ENCODE data around the gene TRIM9. TPM values are rescaled to one million over a fixed set of nuclear protein-coding genes. Genes with fewer than 3 reads are reported as not detected.

The TRIM9 gene
- total RNA-seq, 2 donors from 2014 or later: 0.78 to 9.2 TPM

- Histone ChIP-seq H3K9me3 (no peaks in the 10 kb centered on the region), H3K36me3 (replicated peaks in 1 of 2; ENCODE audit: insufficient read depth in 1 of 2, low read depth in 2 of 2) (no peaks in the 10 kb centered on the region), H3K4me1 (no peaks in the 10 kb centered on the region), H3K4me3 (no peak overlapping the region), H3K27ac (no peak overlapping the region), H3K27me3 (no peaks in the 10 kb centered on the region)
- WGBS, 2 donors: 88 to 91% methylated on average over 1 of the region's 1 CpG
- DNase-seq (no peak), ATAC-seq (no peak)
- TF ChIP-seq, protein P1, sequence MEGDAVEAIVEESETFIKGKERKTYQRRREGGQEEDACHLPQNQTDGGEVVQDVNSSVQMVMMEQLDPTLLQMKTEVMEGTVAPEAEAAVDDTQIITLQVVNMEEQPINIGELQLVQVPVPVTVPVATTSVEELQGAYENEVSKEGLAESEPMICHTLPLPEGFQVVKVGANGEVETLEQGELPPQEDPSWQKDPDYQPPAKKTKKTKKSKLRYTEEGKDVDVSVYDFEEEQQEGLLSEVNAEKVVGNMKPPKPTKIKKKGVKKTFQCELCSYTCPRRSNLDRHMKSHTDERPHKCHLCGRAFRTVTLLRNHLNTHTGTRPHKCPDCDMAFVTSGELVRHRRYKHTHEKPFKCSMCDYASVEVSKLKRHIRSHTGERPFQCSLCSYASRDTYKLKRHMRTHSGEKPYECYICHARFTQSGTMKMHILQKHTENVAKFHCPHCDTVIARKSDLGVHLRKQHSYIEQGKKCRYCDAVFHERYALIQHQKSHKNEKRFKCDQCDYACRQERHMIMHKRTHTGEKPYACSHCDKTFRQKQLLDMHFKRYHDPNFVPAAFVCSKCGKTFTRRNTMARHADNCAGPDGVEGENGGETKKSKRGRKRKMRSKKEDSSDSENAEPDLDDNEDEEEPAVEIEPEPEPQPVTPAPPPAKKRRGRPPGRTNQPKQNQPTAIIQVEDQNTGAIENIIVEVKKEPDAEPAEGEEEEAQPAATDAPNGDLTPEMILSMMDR (IDR thresholded peaks at IDR 0.05): no peak
- no peak for TF ChIP-seq POLR2A (IDR thresholded peaks at IDR 0.05)
- intact Hi-C loops (cut with DNase I): no loop called here
Measured at GRCh38 chr14:51107801-51108200, 12.9 kb upstream of the TRIM9 start.

- Histone ChIP-seq H3K27ac (no peak overlapping the region), H3K9me3 (no peaks in the 10 kb centered on the region), H3K4me3 (no peak overlapping the region), H3K36me3 (replicated peaks in 1 of 2; ENCODE audit: insufficient read depth in 1 of 2, low read depth in 2 of 2) (no peaks in the 10 kb centered on the region), H3K27me3 (no peaks in the 10 kb centered on the region), H3K4me1 (no peaks in the 10 kb centered on the region)
- TF ChIP-seq, protein P1 (IDR thresholded peaks at IDR 0.05): no peak
- no peak for TF ChIP-seq POLR2A (IDR thresholded peaks at IDR 0.05)
- intact Hi-C loops (cut with DNase I): no loop called here
- ATAC-seq (no peak), DNase-seq (no peak)
Measured at GRCh38 chr14:51104467-51104866, 9.6 kb upstream of the TRIM9 start.

GRCh38 chr14:51097287-51097686 lies 2.4 kb upstream of the TRIM9 start:
- peaks cover 0 to 13% of the 10 kb centered on the region in 2 donors for H3K27me3 ChIP-seq
- no peak for DNase-seq
- intact Hi-C loops (cut with DNase I): no loop called here
- no peak for ATAC-seq
- WGBS, 2 donors: 39 to 41% methylated on average over 1 of the region's 1 CpG
- TF ChIP-seq, protein P1 (IDR thresholded peaks at IDR 0.05): no peak
- TF ChIP-seq POLR2A (IDR thresholded peaks at IDR 0.05): no peak
- peaks cover 21% of the 10 kb centered on the region for H3K4me1 ChIP-seq
- no peaks in the 10 kb centered on the region for H3K9me3 ChIP-seq
- no peak overlapping the region for H3K4me3 ChIP-seq
- H3K27ac ChIP-seq: no peak overlapping the region
- no peaks in the 10 kb centered on the region for H3K36me3 ChIP-seq (replicated peaks in 1 of 2; ENCODE audit: insufficient read depth in 1 of 2, low read depth in 2 of 2)

DNA sequence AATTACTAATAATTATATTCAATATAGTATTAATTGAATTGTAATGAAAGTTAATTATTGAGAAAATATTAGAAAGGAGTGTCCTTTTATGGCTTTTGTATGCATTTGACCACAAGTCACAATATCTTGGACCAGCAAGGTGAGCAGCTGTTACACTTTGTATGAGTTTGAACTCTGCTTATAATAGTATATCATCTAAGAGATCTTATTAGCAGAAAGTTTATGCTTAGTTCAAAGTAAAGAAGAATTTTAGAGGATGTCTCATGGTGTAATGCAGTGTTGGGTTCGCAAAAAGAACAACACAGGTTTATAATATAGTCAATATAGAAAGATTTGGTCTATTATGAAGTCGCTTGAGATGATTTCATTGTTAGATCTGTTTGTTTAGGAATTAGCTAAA lies 2.0 kb upstream of the TRIM9 start:
- 84 to 88% methylated on average over 2 of the region's 2 CpGs for WGBS, 2 donors
- Histone ChIP-seq H3K4me1 (peaks cover 21% of the 10 kb centered on the region), H3K27ac (no peak overlapping the region), H3K27me3 (peaks cover 0 to 13% of the 10 kb centered on the region in 2 donors), H3K36me3 (replicated peaks in 1 of 2; ENCODE audit: insufficient read depth in 1 of 2, low read depth in 2 of 2) (no peaks in the 10 kb centered on the region), H3K9me3 (no peaks in the 10 kb centered on the region), H3K4me3 (no peak overlapping the region)
- intact Hi-C loops (cut with DNase I): no loop called here
- TF ChIP-seq, protein P1 (IDR thresholded peaks at IDR 0.05): no peak
- TF ChIP-seq POLR2A (IDR thresholded peaks at IDR 0.05): no peak
- no peak for ATAC-seq
- DNase-seq: no peak
